Anterior cingulate cortex (tissue), 58 donors: ENCODE results near the gene FOXA3.
"Not testable (repeated sequence)": the region's sequence is repeated elsewhere in the genome, so short reads cannot be mapped to it uniquely, and the experiment has no call there.

Experiments
- DNase-seq, 58 donors: peaks; one replicate each; lab custom pipeline; 2025; lab: John Stamatoyannopoulos, UW

The FOXA3 gene

GRCh38 chr19:45827459-45828093 lies 36.5 kb upstream of the FOXA3 start:
- no peak for DNase-seq

GRCh38 chr19:45828523-45828922 lies 35.6 kb upstream of the FOXA3 start:
- no peak for DNase-seq

- DNase-seq, result no peak
Observed at GRCh38 chr19:45828945-45829344, 35.2 kb upstream of the FOXA3 start.

GRCh38 chr19:45834970-45835369 lies 29.2 kb upstream of the FOXA3 start:
- no peak for DNase-seq

- no peak for DNase-seq
Observed at GRCh38 chr19:45842198-45842597, 21.9 kb upstream of the FOXA3 start.

- no peak for DNase-seq
Observed at GRCh38 chr19:45847663-45848062, 16.5 kb upstream of the FOXA3 start.

- DNase-seq, result no peak
Observed at GRCh38 chr19:45848922-45849321, 15.2 kb upstream of the FOXA3 start.

- no peak for DNase-seq
Observed at GRCh38 chr19:45852145-45852750, 11.9 kb upstream of the FOXA3 start.

- no peak for DNase-seq
Observed at GRCh38 chr19:45852983-45853382, 11.1 kb upstream of the FOXA3 start.

GRCh38 chr19:45854167-45854778 lies 9.9 kb upstream of the FOXA3 start:
- DNase-seq, result no peak

- no peak for DNase-seq
Observed at GRCh38 chr19:45860359-45861259, 3.5 kb upstream of the FOXA3 start.

GRCh38 chr19:45862271-45862563 lies 1.9 kb upstream of the FOXA3 start:
- peak in 1 of 58 donors; percentile 67 for DNase-seq

- DNase-seq, result peak; percentile 83 to 99 (median 98)
Observed at GRCh38 chr19:45862564-45863334, 1.4 kb upstream of the FOXA3 start, which contains the start of gene SYMPK. Gene SYMPK, minus strand, starts transcription at chr19:45863147. Its CDS starts 8,652 bp downstream, at chr19:45854495.

GRCh38 chr19:45863335-45863839 lies 739 bp upstream of the FOXA3 start:
- peak in 1 of 58 donors; percentile 44 for DNase-seq

GRCh38 chr19:45864629-45865082 lies 530 bp downstream of the FOXA3 start:
- DNase-seq, result no peak

GRCh38 chr19:45865269-45865948 lies 1.3 kb downstream of the FOXA3 start:
- DNase-seq, result no peak

- DNase-seq, result no peak
Observed at GRCh38 chr19:45866400-45867176, 2.5 kb downstream of the FOXA3 start.

GRCh38 chr19:45867241-45867640 lies 3.1 kb downstream of the FOXA3 start:
- not testable (repeated sequence) for DNase-seq

- no peak for DNase-seq
Observed at GRCh38 chr19:45870798-45871197, 6.7 kb downstream of the FOXA3 start.
